Ishikawa (cell line): ENCODE results near the gene CEP135.

Experiments used
- CEBPB ChIP-seq: IDR thresholded peaks from 2 replicates; pipeline ENCODE4 v1.6.1; 2012
- EP300 ChIP-seq: IDR thresholded peaks from 2 replicates; pipeline ENCODE4 v1.6.1; 2012; ENCODE audit warnings: borderline replicate concordance
- FOXM1 ChIP-seq: IDR thresholded peaks from 2 replicates; pipeline ENCODE4 v1.6.1; 2012; ENCODE audit warnings: low read depth, borderline replicate concordance
- RAD21 ChIP-seq: IDR thresholded peaks from 2 replicates; pipeline ENCODE4 v1.6.1; 2012; ENCODE audit warnings: low read depth
- TAF1 ChIP-seq: IDR thresholded peaks from 2 replicates; pipeline ENCODE4 v1.6.1; 2012; ENCODE audit warnings: low read depth, mild to moderate bottlenecking
- ZBTB7A ChIP-seq: IDR thresholded peaks from 2 replicates; pipeline ENCODE4 v1.6.1; 2012; ENCODE audit warnings: low read depth
- TF ChIP-seq, protein P1 (sequence below): IDR thresholded peaks from 2 replicates; pipeline ENCODE4 v1.6.1; 2012
- TF ChIP-seq, protein P2 (sequence below): IDR thresholded peaks from 2 replicates; pipeline ENCODE4 v1.6.1; 2012; ENCODE audit warnings: low read depth, mild to moderate bottlenecking

DNA sequence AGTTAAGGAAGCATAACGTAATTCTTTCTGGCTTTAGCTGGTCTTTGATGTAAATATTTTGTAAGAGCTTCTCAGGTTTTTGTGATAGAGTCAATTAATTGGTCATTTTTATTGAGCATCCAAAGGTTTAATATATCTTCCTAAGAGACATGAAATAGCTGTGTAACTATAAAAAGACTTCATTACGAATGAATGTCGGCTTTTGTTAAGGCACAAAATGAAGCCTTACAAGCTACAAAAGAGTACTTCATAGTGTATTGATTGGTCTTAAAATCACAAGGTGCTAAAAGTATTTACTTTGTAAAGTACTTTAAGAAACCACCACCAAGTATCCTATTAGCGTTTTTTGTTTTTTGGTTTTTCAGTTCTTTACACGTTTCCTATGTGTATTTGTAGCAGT, 104.2 kb downstream of the CEP135 start:
- TF ChIP-seq EP300 (no peak), RAD21 (no peak), TAF1 (no peak), FOXM1 (no peak), CEBPB (no peak), ZBTB7A (no peak)
- TF ChIP-seq, protein P1, sequence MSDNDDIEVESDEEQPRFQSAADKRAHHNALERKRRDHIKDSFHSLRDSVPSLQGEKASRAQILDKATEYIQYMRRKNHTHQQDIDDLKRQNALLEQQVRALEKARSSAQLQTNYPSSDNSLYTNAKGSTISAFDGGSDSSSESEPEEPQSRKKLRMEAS: no peak
- TF ChIP-seq, protein P2, sequence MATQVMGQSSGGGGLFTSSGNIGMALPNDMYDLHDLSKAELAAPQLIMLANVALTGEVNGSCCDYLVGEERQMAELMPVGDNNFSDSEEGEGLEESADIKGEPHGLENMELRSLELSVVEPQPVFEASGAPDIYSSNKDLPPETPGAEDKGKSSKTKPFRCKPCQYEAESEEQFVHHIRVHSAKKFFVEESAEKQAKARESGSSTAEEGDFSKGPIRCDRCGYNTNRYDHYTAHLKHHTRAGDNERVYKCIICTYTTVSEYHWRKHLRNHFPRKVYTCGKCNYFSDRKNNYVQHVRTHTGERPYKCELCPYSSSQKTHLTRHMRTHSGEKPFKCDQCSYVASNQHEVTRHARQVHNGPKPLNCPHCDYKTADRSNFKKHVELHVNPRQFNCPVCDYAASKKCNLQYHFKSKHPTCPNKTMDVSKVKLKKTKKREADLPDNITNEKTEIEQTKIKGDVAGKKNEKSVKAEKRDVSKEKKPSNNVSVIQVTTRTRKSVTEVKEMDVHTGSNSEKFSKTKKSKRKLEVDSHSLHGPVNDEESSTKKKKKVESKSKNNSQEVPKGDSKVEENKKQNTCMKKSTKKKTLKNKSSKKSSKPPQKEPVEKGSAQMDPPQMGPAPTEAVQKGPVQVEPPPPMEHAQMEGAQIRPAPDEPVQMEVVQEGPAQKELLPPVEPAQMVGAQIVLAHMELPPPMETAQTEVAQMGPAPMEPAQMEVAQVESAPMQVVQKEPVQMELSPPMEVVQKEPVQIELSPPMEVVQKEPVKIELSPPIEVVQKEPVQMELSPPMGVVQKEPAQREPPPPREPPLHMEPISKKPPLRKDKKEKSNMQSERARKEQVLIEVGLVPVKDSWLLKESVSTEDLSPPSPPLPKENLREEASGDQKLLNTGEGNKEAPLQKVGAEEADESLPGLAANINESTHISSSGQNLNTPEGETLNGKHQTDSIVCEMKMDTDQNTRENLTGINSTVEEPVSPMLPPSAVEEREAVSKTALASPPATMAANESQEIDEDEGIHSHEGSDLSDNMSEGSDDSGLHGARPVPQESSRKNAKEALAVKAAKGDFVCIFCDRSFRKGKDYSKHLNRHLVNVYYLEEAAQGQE: no peak
